ENCODE measurements around the gene TRIM77. TPM values are rescaled to one million over a fixed set of nuclear protein-coding genes. Genes with fewer than 3 reads are reported as not detected.
"Not testable (repeated sequence)": the region's sequence is repeated elsewhere in the genome, so short reads cannot be mapped to it uniquely, and the experiment has no call there.

Gene TRIM77, protein sequence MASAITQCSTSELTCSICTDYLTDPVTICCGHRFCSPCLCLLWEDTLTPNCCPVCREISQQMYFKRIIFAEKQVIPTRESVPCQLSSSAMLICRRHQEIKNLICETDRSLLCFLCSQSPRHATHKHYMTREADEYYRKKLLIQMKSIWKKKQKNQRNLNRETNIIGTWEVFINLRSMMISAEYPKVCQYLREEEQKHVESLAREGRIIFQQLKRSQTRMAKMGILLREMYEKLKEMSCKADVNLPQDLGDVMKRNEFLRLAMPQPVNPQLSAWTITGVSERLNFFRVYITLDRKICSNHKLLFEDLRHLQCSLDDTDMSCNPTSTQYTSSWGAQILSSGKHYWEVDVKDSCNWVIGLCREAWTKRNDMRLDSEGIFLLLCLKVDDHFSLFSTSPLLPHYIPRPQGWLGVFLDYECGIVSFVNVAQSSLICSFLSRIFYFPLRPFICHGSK
- total RNA-seq (2014; rRNA removed; shearing (Covaris generic)) (not detected in 2 replicates), polyA plus RNA-seq (2016; fragmentation: Nextera tagmentation; extraction: Ambion mirVana) (not detected in 2 replicates)

DNA sequence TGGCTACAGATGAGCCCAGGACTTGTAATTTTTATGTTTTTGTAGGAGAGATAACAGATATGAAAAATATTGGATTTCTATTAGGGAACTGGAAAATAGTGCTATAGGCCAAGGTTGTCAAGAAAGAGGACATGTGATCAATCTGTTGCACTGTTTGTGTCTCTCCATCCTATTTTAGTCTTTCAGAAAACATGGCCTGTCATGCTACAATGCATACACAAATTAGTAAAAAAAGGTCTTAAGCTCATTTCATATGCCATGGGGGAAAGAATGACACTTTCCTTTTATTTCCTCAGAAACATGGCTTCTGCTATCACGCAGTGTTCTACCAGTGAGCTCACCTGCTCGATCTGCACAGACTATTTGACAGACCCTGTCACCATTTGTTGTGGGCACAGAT lies at the start of gene TRIM77:
Gene TRIM77, plus strand, starts transcription at position 301 of the 400 bp plus-strand sequence. Its CDS starts 0 bp downstream, at position 301.
- H3F3A ChIP-seq (ENCODE audit: insufficient read depth); H3K9ac ChIP-seq; H3K79me2 ChIP-seq (ENCODE audit: insufficient read depth); H3K4me2 ChIP-seq (ENCODE audit: unreplicated experiment); H3K36me3 ChIP-seq (ENCODE audit: low read depth); H3K27me3 ChIP-seq (replicated peaks; ENCODE audit: insufficient read depth); in situ Hi-C loops (cut with MboI); H3K9me3 ChIP-seq (ENCODE audit: low read depth); H3K4me1 ChIP-seq (ENCODE audit: insufficient read depth); H2AFZ ChIP-seq; H4K20me1 ChIP-seq (ENCODE audit: insufficient read depth); H3K27ac ChIP-seq; DNase-seq; H3K4me3 ChIP-seq; H3K9me2 ChIP-seq (ENCODE audit: insufficient read depth): not testable (repeated sequence)
- WGBS, 2 experiments (ENCODE audit: low coverage in 1 of 2, low lambda C conversion rate in 2 of 2, missing lambda C conversion rate in 2 of 2) = 14 to 18% methylated on average over 2 of the region's 2 CpGs

DNA sequence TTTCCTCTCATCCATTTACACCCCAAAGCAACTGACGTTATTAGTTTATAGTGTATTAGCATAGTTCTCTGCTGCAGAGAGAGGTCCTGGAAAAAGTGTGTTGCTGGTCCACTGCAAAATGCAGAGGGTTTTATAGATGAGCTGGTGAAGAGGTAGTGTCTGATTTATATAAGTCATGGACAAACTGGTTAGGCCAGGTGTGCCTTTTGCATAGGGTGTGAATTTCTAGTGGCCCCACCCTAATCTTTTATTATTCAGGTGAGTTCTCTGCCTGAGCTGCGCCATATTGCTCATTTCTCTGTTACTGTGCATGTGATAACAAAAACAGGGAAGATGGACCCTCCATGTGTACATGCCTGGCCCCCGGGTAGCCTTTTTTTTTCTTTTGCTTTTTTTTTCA lies 43.1 kb upstream of the TRIM77 start:
- Histone ChIP-seq H3K79me2 (ENCODE audit: insufficient read depth) (no peaks in the 10 kb centered on the region), H3K9ac (no peak overlapping the region), H2AFZ (no peak overlapping the region), H3F3A (ENCODE audit: insufficient read depth) (no peaks in the 10 kb centered on the region), H3K4me2 (ENCODE audit: unreplicated experiment) (no peak overlapping the region), H3K4me3 (no peak overlapping the region), H3K27me3 (replicated peaks; ENCODE audit: insufficient read depth) (no peaks in the 10 kb centered on the region), H4K20me1 (ENCODE audit: insufficient read depth) (no peaks in the 10 kb centered on the region), H3K27ac (no peak overlapping the region), H3K9me2 (ENCODE audit: insufficient read depth) (no peaks in the 10 kb centered on the region), H3K4me1 (ENCODE audit: insufficient read depth) (no peaks in the 10 kb centered on the region), H3K36me3 (ENCODE audit: low read depth) (no peaks in the 10 kb centered on the region), H3K9me3 (ENCODE audit: low read depth) (no peaks in the 10 kb centered on the region)
- 17 to 27% methylated on average over 3 of the region's 3 CpGs for WGBS, 2 experiments (ENCODE audit: low coverage in 1 of 2, low lambda C conversion rate in 2 of 2, missing lambda C conversion rate in 2 of 2)
- DNase-seq = no peak
- in situ Hi-C loops (cut with MboI) = no loop called here
- TF ChIP-seq EZH2 (IDR thresholded peaks at IDR 0.05; ENCODE audit: insufficient read depth, poor library complexity, severe bottlenecking) (no peak), EZH2phosphoT487 (IDR thresholded peaks at IDR 0.05; ENCODE audit: insufficient read depth, low read depth) (no peak)

GRCh38 chr11:89668158-89668557 lies 41.9 kb upstream of the TRIM77 start:
- H3K27ac ChIP-seq; H3K79me2 ChIP-seq (ENCODE audit: insufficient read depth); H4K20me1 ChIP-seq (ENCODE audit: insufficient read depth); H3K9me3 ChIP-seq (ENCODE audit: low read depth); in situ Hi-C loops (cut with MboI); H3K4me1 ChIP-seq (ENCODE audit: insufficient read depth); H3K27me3 ChIP-seq (replicated peaks; ENCODE audit: insufficient read depth); H3K4me2 ChIP-seq (ENCODE audit: unreplicated experiment); DNase-seq; H2AFZ ChIP-seq; H3K9me2 ChIP-seq (ENCODE audit: insufficient read depth); H3K4me3 ChIP-seq; H3K36me3 ChIP-seq (ENCODE audit: low read depth); H3F3A ChIP-seq (ENCODE audit: insufficient read depth); H3K9ac ChIP-seq: not testable (repeated sequence)
- 63 to 65% methylated on average over 6 of the region's 6 CpGs for WGBS, 2 experiments (ENCODE audit: low coverage in 1 of 2, low lambda C conversion rate in 2 of 2, missing lambda C conversion rate in 2 of 2)

DNA sequence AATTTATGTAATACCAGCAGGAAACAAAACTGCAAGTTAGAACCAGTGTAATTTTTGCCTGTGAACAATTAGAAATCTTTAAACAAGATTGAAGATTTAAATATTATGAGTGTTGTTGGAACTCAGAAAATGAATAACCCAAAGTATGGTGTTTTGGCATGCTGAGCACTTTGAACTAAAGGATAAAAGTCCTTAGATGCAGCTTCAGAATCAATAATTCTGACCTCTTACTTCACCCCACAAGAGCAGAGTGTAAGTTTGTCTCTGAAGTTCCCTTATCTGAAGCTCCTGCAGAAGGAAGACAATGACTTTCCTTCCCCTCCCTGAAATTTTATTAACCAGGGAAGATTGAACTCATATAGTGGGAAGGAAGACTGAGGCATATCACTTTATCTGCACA lies 40.5 kb upstream of the TRIM77 start:
- H3F3A ChIP-seq (ENCODE audit: insufficient read depth); H3K79me2 ChIP-seq (ENCODE audit: insufficient read depth); H4K20me1 ChIP-seq (ENCODE audit: insufficient read depth); in situ Hi-C loops (cut with MboI); H2AFZ ChIP-seq; H3K9me3 ChIP-seq (ENCODE audit: low read depth); H3K36me3 ChIP-seq (ENCODE audit: low read depth); H3K27me3 ChIP-seq (replicated peaks; ENCODE audit: insufficient read depth); H3K9me2 ChIP-seq (ENCODE audit: insufficient read depth); H3K4me2 ChIP-seq (ENCODE audit: unreplicated experiment); H3K9ac ChIP-seq; H3K27ac ChIP-seq; H3K4me1 ChIP-seq (ENCODE audit: insufficient read depth); H3K4me3 ChIP-seq; DNase-seq: not testable (repeated sequence)

- H3K27ac ChIP-seq; H3K9ac ChIP-seq; H2AFZ ChIP-seq; in situ Hi-C loops (cut with MboI); H4K20me1 ChIP-seq (ENCODE audit: insufficient read depth); H3K79me2 ChIP-seq (ENCODE audit: insufficient read depth); H3K4me3 ChIP-seq; H3K4me1 ChIP-seq (ENCODE audit: insufficient read depth); H3K27me3 ChIP-seq (replicated peaks; ENCODE audit: insufficient read depth); DNase-seq; H3K9me3 ChIP-seq (ENCODE audit: low read depth); H3K4me2 ChIP-seq (ENCODE audit: unreplicated experiment); H3F3A ChIP-seq (ENCODE audit: insufficient read depth); H3K36me3 ChIP-seq (ENCODE audit: low read depth); H3K9me2 ChIP-seq (ENCODE audit: insufficient read depth): not testable (repeated sequence)
- 22 to 23% methylated on average over 4 of the region's 4 CpGs for WGBS, 2 experiments (ENCODE audit: low coverage in 1 of 2, low lambda C conversion rate in 2 of 2, missing lambda C conversion rate in 2 of 2)
Measured at GRCh38 chr11:89669993-89670669, 40.0 kb upstream of the TRIM77 start.

- H3K4me3 ChIP-seq = not testable (repeated sequence)
Measured at GRCh38 chr11:89672547-89672946, 37.6 kb upstream of the TRIM77 start.

GRCh38 chr11:89673380-89673779 lies 36.7 kb upstream of the TRIM77 start:
- H4K20me1 ChIP-seq (ENCODE audit: insufficient read depth); H3K27me3 ChIP-seq (replicated peaks; ENCODE audit: insufficient read depth); H3K36me3 ChIP-seq (ENCODE audit: low read depth); H3K4me2 ChIP-seq (ENCODE audit: unreplicated experiment); H2AFZ ChIP-seq; H3F3A ChIP-seq (ENCODE audit: insufficient read depth); DNase-seq; H3K4me3 ChIP-seq; H3K9ac ChIP-seq; H3K27ac ChIP-seq; H3K9me2 ChIP-seq (ENCODE audit: insufficient read depth); H3K4me1 ChIP-seq (ENCODE audit: insufficient read depth); H3K9me3 ChIP-seq (ENCODE audit: low read depth); H3K79me2 ChIP-seq (ENCODE audit: insufficient read depth); in situ Hi-C loops (cut with MboI): not testable (repeated sequence)
- WGBS, 2 experiments (ENCODE audit: low coverage in 1 of 2, low lambda C conversion rate in 2 of 2, missing lambda C conversion rate in 2 of 2) = 6 to 10% methylated on average over 2 of the region's 2 CpGs

More at GRCh38 chr11:89672547-89672946, 37.6 kb upstream of the TRIM77 start:
- H3K27ac ChIP-seq; H3K9ac ChIP-seq; H3K27me3 ChIP-seq (replicated peaks; ENCODE audit: insufficient read depth); H3K4me2 ChIP-seq (ENCODE audit: unreplicated experiment); H3K36me3 ChIP-seq (ENCODE audit: low read depth); DNase-seq; H3K4me1 ChIP-seq (ENCODE audit: insufficient read depth); in situ Hi-C loops (cut with MboI); H4K20me1 ChIP-seq (ENCODE audit: insufficient read depth); H3F3A ChIP-seq (ENCODE audit: insufficient read depth); H3K9me2 ChIP-seq (ENCODE audit: insufficient read depth); H2AFZ ChIP-seq; H3K9me3 ChIP-seq (ENCODE audit: low read depth); H3K79me2 ChIP-seq (ENCODE audit: insufficient read depth): not testable (repeated sequence)

Measured in GM23248 (cell line).